Panc1 (cell line): ENCODE data around the gene AAMDC. TPM values are rescaled to one million over a fixed set of nuclear protein-coding genes. Genes with fewer than 3 reads are reported as not detected.
"Not testable (repeated sequence)": the region's sequence is repeated elsewhere in the genome, so short reads cannot be mapped to it uniquely, and the experiment has no call there.

Experiments used
- ATAC-seq: fragments of 200-7000 bp; cut with Tn5 transposase; 2 replicates; pipeline ENCODE4 v1.9.1; 2020; ENCODE audit warnings: mild to moderate bottlenecking, moderate library complexity
- BruUV-seq: library from RNA; stranded (reverse); fragments of 400-500 nt; replicated peaks from 2 replicates; lab custom pipeline; 2021; lab: Mats Ljungman, UMichigan
- CTCF ChIA-PET: fragments of 300-600 bp; sonication (Branson Sonifier 250); formaldehyde crosslinking; loops from one replicate; lab custom pipeline; 2022; ENCODE audit warnings: antibody characterized with exemption; lab: Charles Lee
- POLR2A ChIA-PET: fragments of 300-600 bp; sonication (Branson Sonifier 250); formaldehyde crosslinking; loops from one replicate; lab custom pipeline; 2022; ENCODE audit warnings: antibody characterized with exemption; lab: Charles Lee
- DNase-seq: peaks from one replicate; pipeline ENCODE4 v3.0.0-alpha.2; 2010; ENCODE audit warnings: low read depth, low spot score
- H3K27ac ChIP-seq: 2 replicates; pipeline ENCODE4 v1.5.1; 2011; ENCODE audit warnings: mild to moderate bottlenecking, low read length, inconsistent platforms
- H3K27me3 ChIP-seq: fragments of 200-500 bp; sonication (Bioruptor generic); 2 replicates; pipeline ENCODE4 v1.6.0; 2014; ENCODE audit warnings: low read length, inconsistent platforms; ENCODE audit not compliant: control insufficient read depth, insufficient read depth
- H3K36me3 ChIP-seq: fragments of 200-500 bp; sonication (Bioruptor generic); 2 replicates; pipeline ENCODE4 v1.5.1; 2014; ENCODE audit warnings: inconsistent platforms, mild to moderate bottlenecking, low read length, moderate library complexity; ENCODE audit not compliant: control insufficient read depth, insufficient read depth
- H3K4me1 ChIP-seq: 2 replicates; pipeline ENCODE4 v1.5.1; 2011; ENCODE audit warnings: inconsistent platforms, mild to moderate bottlenecking, low read length, moderate library complexity; ENCODE audit not compliant: control insufficient read depth, insufficient read depth
- H3K4me3 ChIP-seq, 2 experiments: 2 replicates each; pipeline ENCODE4 v1.5.1; 2011 to 2012; ENCODE audit warnings: low read depth in 2 of 2, low read length in 2 of 2, mild to moderate bottlenecking in 2 of 2, inconsistent platforms in 1 of 2, moderate library complexity in 1 of 2
- H3K9me3 ChIP-seq: fragments of 200-500 bp; sonication (Bioruptor generic); 2 replicates; pipeline ENCODE4 v1.5.1; 2014; ENCODE audit warnings: low read depth, mild to moderate bottlenecking, inconsistent platforms, low read length, moderate library complexity; ENCODE audit not compliant: control insufficient read depth, insufficient read depth
- CTCF ChIP-seq: fragments of 450-650 bp; IDR thresholded peaks from 2 replicates; pipeline ENCODE4 v1.5.1; 2017; ENCODE audit warnings: mild to moderate bottlenecking
- POLR2AphosphoS5 ChIP-seq: IDR thresholded peaks from 2 replicates; pipeline ENCODE4 v1.6.1; 2012; ENCODE audit warnings: mild to moderate bottlenecking, low read depth, low read length, moderate library complexity
- REST ChIP-seq, 2 experiments: IDR thresholded peaks; 2 replicates each; pipeline ENCODE4 v1.6.1; 2011 to 2012; ENCODE audit warnings: low read depth in 2 of 2, control low read depth in 1 of 2, low read length in 1 of 2, mild to moderate bottlenecking in 1 of 2, moderate library complexity in 1 of 2; ENCODE audit not compliant: insufficient read depth in 1 of 2
- SIN3A ChIP-seq: IDR thresholded peaks from 2 replicates; pipeline ENCODE4 v1.6.1; 2012; ENCODE audit warnings: low read depth, mild to moderate bottlenecking, low read length, moderate library complexity, borderline replicate concordance; ENCODE audit not compliant: insufficient read depth
- TCF7L2 ChIP-seq: IDR thresholded peaks from 2 replicates; pipeline ENCODE4 v1.6.1; 2011; ENCODE audit warnings: mild to moderate bottlenecking, low read depth, low read length, inconsistent platforms
- in situ Hi-C: cut with HindIII; loops from 2 replicates; pipeline ENCODE4 v1.10.0; 2016; ENCODE audit warnings: low sequenced_read_pairs, low pct_unique_long_range_greater_than_20kb
- intact Hi-C: fragments of 100-400 bp; cut with micrococcal nuclease; formaldehyde crosslinking; loops from one replicate; pipeline ENCODE4 v1.10.0; 2022; ENCODE audit not compliant: unreplicated experiment
- total RNA-seq: library from RNA; stranded (reverse); gene quantifications from one replicate; pipeline ENCODE4 v1.2.1, GENCODE V29; 2021; ENCODE audit not compliant: unreplicated experiment

AAMDC gene
- total RNA-seq, 1 experiment from 2014 or later: 52.7 TPM

- no peak for TF ChIP-seq CTCF
- no peak for TF ChIP-seq TCF7L2
- TF ChIP-seq SIN3A: no peak
- TF ChIP-seq POLR2AphosphoS5: no peak
- no peak for TF ChIP-seq REST (IDR thresholded peaks at IDR 0.05; ENCODE audit: insufficient read depth in 1 of 2, low read depth in 2 of 2, low read length in 1 of 2)
- Histone ChIP-seq H3K4me3 (no peak overlapping the region), H3K27me3 (no peaks in the 10 kb centered on the region), H3K4me1 (no peaks in the 10 kb centered on the region), H3K27ac (no peak overlapping the region), H3K9me3 (peaks cover 7% of the 10 kb centered on the region; the same call in 1 of the 2 replicates), H3K36me3 (no peaks in the 10 kb centered on the region)
- intact Hi-C loops (no loop called here), in situ Hi-C loops (no loop called here)
- POLR2A ChIA-PET: no interaction called here
- no TSS peak for BruUV-seq
- ATAC-seq (no peak), DNase-seq (no peak)
- CTCF ChIA-PET: no interaction called here
These were observed 33.9 kb downstream of the AAMDC start for GRCh38 chr11:77854838-77855237.

- H3K27me3 ChIP-seq, ATAC-seq, BruUV-seq, H3K4me3 ChIP-seq, H3K4me1 ChIP-seq, H3K27ac ChIP-seq, intact Hi-C loops, in situ Hi-C loops, H3K9me3 ChIP-seq, DNase-seq, CTCF ChIA-PET, H3K36me3 ChIP-seq: not testable (repeated sequence)
- POLR2A ChIA-PET: interaction anchor here (0.6 to 0.7 kb wide), 2 partner anchors 9 to 187 kb away, joined by 6 to 19 read pairs; no protein-coding TSS in a partner anchor
These were observed 37.0 kb downstream of the AAMDC start for GRCh38 chr11:77857906-77858457.

GRCh38 chr11:77861444-77861843 is 40.5 kb downstream of the AAMDC start:
- H3K36me3 ChIP-seq, ATAC-seq, intact Hi-C loops, DNase-seq, H3K9me3 ChIP-seq, POLR2A ChIA-PET, BruUV-seq, CTCF ChIA-PET, in situ Hi-C loops, H3K4me1 ChIP-seq, H3K27ac ChIP-seq, H3K27me3 ChIP-seq, H3K4me3 ChIP-seq: not testable (repeated sequence)
